Neural progenitor cell (in vitro differentiated cells): ENCODE measurements around the gene TOR1A. TPM values are rescaled to one million over a fixed set of nuclear protein-coding genes. Genes with fewer than 3 reads are reported as not detected.

Source experiments
- DNase-seq: peaks from one replicate; pipeline ENCODE4 v3.0.0-alpha.2; 2016; ENCODE audit warnings: low spot score
- H2AFZ ChIP-seq: fragments of 200-600 bp; sonication (generic); replicated peaks from 2 replicates; pipeline ENCODE4 v1.6.1; 2016; ENCODE audit warnings: antibody characterized with exemption
- H3F3A ChIP-seq: fragments of 200-600 bp; sonication (generic); 2 replicates; pipeline ENCODE4 v1.6.1; 2016; ENCODE audit warnings: antibody characterized with exemption, low read depth
- H3K27ac ChIP-seq: fragments of 200-600 bp; sonication (generic); 2 replicates; pipeline ENCODE4 v1.5.1; 2016; ENCODE audit warnings: mild to moderate bottlenecking
- H3K27me3 ChIP-seq: fragments of 200-600 bp; sonication (generic); 2 replicates; pipeline ENCODE4 v1.6.1; 2016; ENCODE audit warnings: mild to moderate bottlenecking, moderate library complexity
- H3K36me3 ChIP-seq: fragments of 200-600 bp; sonication (generic); 2 replicates; pipeline ENCODE4 v1.5.1; 2016
- H3K4me1 ChIP-seq: fragments of 200-600 bp; sonication (generic); 2 replicates; pipeline ENCODE4 v1.6.1; 2016; ENCODE audit warnings: mixed run types
- H3K4me2 ChIP-seq: fragments of 200-600 bp; sonication (generic); 2 replicates; pipeline ENCODE4 v1.6.1; 2016
- H3K4me3 ChIP-seq: fragments of 200-600 bp; sonication (generic); 2 replicates; pipeline ENCODE4 v1.5.1; 2016
- H3K79me2 ChIP-seq: fragments of 200-600 bp; sonication (generic); 2 replicates; pipeline ENCODE4 v1.6.1; 2016; ENCODE audit warnings: low read depth
- H3K9ac ChIP-seq: fragments of 200-600 bp; sonication (generic); 2 replicates; pipeline ENCODE4 v1.6.1; 2016
- H3K9me3 ChIP-seq: fragments of 200-600 bp; sonication (generic); 2 replicates; pipeline ENCODE4 v1.5.1; 2016; ENCODE audit warnings: low read depth
- H4K20me1 ChIP-seq: fragments of 200-600 bp; sonication (generic); 2 replicates; pipeline ENCODE4 v1.6.1; 2016; ENCODE audit warnings: low read depth
- H3K27ac Mint-ChIP-seq: 3 replicates; pipeline ENCODE4 v1.8.0; 2021; ENCODE audit warnings: mixed read lengths
- H3K27me3 Mint-ChIP-seq: 2 replicates; pipeline ENCODE4 v1.8.0; 2022; ENCODE audit warnings: low read depth, mild to moderate bottlenecking, inconsistent platforms, moderate library complexity, mixed read lengths; ENCODE audit not compliant: insufficient read depth
- H3K36me3 Mint-ChIP-seq: 3 replicates; pipeline ENCODE4 v1.8.0; 2021; ENCODE audit warnings: mixed read lengths
- H3K4me1 Mint-ChIP-seq: 3 replicates; pipeline ENCODE4 v1.8.0; 2021; ENCODE audit warnings: mixed read lengths
- H3K4me3 Mint-ChIP-seq: 3 replicates; pipeline ENCODE4 v1.8.0; 2021; ENCODE audit warnings: mild to moderate bottlenecking, moderate library complexity, mixed read lengths
- H3K9me3 Mint-ChIP-seq: 3 replicates; pipeline ENCODE4 v1.8.0; 2020; ENCODE audit warnings: mixed read lengths
- EZH2 ChIP-seq: fragments of 200-600 bp; sonication (generic); IDR thresholded peaks from 2 replicates; pipeline ENCODE4 v1.6.1; 2017; ENCODE audit warnings: antibody characterized with exemption, mild to moderate bottlenecking, moderate library complexity
- EZH2phosphoT487 ChIP-seq: fragments of 200-600 bp; sonication (generic); IDR thresholded peaks from 2 replicates; pipeline ENCODE4 v1.6.1; 2017; ENCODE audit warnings: antibody characterized with exemption
- total RNA-seq: library from RNA; depleted of rRNA; stranded (reverse); fragments of >200 nt; gene quantifications from 2 replicates; pipeline ENCODE4 v1.2.3, GENCODE V29; 2015; ENCODE audit warnings: low replicate concordance
- TF ChIP-seq, protein P1 (sequence below): fragments of 200-600 bp; sonication (generic); IDR thresholded peaks from 2 replicates; pipeline ENCODE4 v1.5.1; 2017; ENCODE audit warnings: antibody characterized with exemption, mild to moderate bottlenecking

Gene TOR1A
- total RNA-seq, 1 donor from 2014 or later: 39.6 TPM

DNA sequence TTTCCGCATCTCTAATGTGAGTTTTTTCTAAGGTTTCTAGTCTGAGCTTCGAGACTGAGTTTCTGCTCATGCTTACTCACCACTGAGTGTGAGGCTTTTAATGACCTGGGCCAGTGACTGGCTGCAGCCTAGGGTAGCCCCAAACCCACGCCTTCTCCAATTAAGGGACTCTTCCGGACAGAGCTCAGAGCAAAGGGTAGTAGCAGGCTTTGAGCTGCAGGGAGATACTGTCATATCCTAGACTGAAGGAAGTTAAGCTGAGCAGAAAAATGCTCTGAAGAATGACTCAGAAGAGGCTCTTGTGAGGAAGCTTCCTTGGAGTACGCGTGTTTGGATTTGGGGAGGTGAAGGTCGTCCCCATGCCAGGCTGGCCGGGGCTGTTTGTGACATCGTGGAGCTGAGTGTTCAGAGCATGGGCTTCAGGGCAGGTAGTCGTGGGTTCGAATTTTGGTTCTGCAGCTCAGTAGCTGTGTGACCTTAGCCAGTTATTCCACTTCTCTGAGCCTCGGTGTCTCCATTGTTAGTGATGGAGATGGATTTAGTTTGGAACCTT is 14.8 kb upstream of the TOR1A start:
- Mint-ChIP-seq H3K4me3 (no peak overlapping the region), H3K36me3 (peaks cover 2% of the 10 kb centered on the region), H3K9me3 (no peaks in the 10 kb centered on the region), H3K4me1 (peaks cover 49% of the 10 kb centered on the region), H3K27ac (no peak overlapping the region), H3K27me3 (peaks cover 9% of the 10 kb centered on the region)
- Histone ChIP-seq H3K4me2 (no peak overlapping the region), H3K4me3 (no peak overlapping the region), H3K27me3 (no peaks in the 10 kb centered on the region), H4K20me1 (peaks cover 9% of the 10 kb centered on the region), H2AFZ (no peak overlapping the region), H3K9ac (no peak overlapping the region), H3K79me2 (peaks cover 20% of the 10 kb centered on the region), H3K9me3 (no peaks in the 10 kb centered on the region), H3F3A (peaks cover 11% of the 10 kb centered on the region), H3K36me3 (no peaks in the 10 kb centered on the region), H3K4me1 (peaks cover 5% of the 10 kb centered on the region), H3K27ac (no peak overlapping the region)
- no peak for DNase-seq
- no peak for TF ChIP-seq EZH2
- TF ChIP-seq, protein P1, sequence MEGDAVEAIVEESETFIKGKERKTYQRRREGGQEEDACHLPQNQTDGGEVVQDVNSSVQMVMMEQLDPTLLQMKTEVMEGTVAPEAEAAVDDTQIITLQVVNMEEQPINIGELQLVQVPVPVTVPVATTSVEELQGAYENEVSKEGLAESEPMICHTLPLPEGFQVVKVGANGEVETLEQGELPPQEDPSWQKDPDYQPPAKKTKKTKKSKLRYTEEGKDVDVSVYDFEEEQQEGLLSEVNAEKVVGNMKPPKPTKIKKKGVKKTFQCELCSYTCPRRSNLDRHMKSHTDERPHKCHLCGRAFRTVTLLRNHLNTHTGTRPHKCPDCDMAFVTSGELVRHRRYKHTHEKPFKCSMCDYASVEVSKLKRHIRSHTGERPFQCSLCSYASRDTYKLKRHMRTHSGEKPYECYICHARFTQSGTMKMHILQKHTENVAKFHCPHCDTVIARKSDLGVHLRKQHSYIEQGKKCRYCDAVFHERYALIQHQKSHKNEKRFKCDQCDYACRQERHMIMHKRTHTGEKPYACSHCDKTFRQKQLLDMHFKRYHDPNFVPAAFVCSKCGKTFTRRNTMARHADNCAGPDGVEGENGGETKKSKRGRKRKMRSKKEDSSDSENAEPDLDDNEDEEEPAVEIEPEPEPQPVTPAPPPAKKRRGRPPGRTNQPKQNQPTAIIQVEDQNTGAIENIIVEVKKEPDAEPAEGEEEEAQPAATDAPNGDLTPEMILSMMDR: no peak
- no peak for TF ChIP-seq EZH2phosphoT487

GRCh38 chr9:129836311-129837007 is 12.5 kb upstream of the TOR1A start:
- peak overlapping the region; percentile 96 for H3K4me3 Mint-ChIP-seq
- no peaks in the 10 kb centered on the region for H3K9me3 ChIP-seq
- no peak for TF ChIP-seq EZH2phosphoT487
- TF ChIP-seq, protein P1: no peak
- no peak for TF ChIP-seq EZH2
- H3K4me3 ChIP-seq: peak overlapping the region; percentile 90
- H3K27ac Mint-ChIP-seq: no peak overlapping the region
- peaks cover 11% of the 10 kb centered on the region for H3F3A ChIP-seq
- H3K27me3 ChIP-seq: no peaks in the 10 kb centered on the region
- H3K9ac ChIP-seq: no peak overlapping the region
- peaks cover 5% of the 10 kb centered on the region for H3K36me3 Mint-ChIP-seq
- H3K27ac ChIP-seq: no peak overlapping the region
- peaks cover 9% of the 10 kb centered on the region for H3K27me3 Mint-ChIP-seq
- H4K20me1 ChIP-seq: peaks cover 10% of the 10 kb centered on the region
- H3K79me2 ChIP-seq: peaks cover 28% of the 10 kb centered on the region
- H3K4me2 ChIP-seq: peak overlapping the region; percentile 97
- DNase-seq: peak; percentile 11
- H3K4me1 Mint-ChIP-seq: peaks cover 41% of the 10 kb centered on the region
- no peaks in the 10 kb centered on the region for H3K9me3 Mint-ChIP-seq
- H2AFZ ChIP-seq: no peak overlapping the region
- H3K36me3 ChIP-seq: no peaks in the 10 kb centered on the region
- peaks cover 5% of the 10 kb centered on the region for H3K4me1 ChIP-seq

GRCh38 chr9:129835860-129836223 is 11.9 kb upstream of the TOR1A start:
- peak; percentile 85 for DNase-seq
- Mint-ChIP-seq H3K27ac (peak overlapping the region; percentile 66), H3K4me3 (peak overlapping the region; percentile 96), H3K4me1 (peaks cover 34% of the 10 kb centered on the region), H3K9me3 (no peaks in the 10 kb centered on the region), H3K27me3 (peaks cover 9% of the 10 kb centered on the region), H3K36me3 (peaks cover 6% of the 10 kb centered on the region)
- Histone ChIP-seq H4K20me1 (peaks cover 10% of the 10 kb centered on the region), H3K9me3 (no peaks in the 10 kb centered on the region), H3K4me2 (peak overlapping the region; percentile 97), H3K27me3 (no peaks in the 10 kb centered on the region), H3K4me3 (peak overlapping the region; percentile 90), H3K79me2 (peaks cover 28% of the 10 kb centered on the region), H3K9ac (peak overlapping the region; percentile 69), H2AFZ (no peak overlapping the region), H3K36me3 (no peaks in the 10 kb centered on the region), H3K27ac (no peak overlapping the region), H3F3A (peaks cover 11% of the 10 kb centered on the region), H3K4me1 (peaks cover 5% of the 10 kb centered on the region)
- TF ChIP-seq, protein P1: no peak
- no peak for TF ChIP-seq EZH2
- no peak for TF ChIP-seq EZH2phosphoT487
